Lower leg skin (tissue), 3 donors: ENCODE measurements around the gene AP2S1.

ENCODE experiments used
- POLR2A ChIP-seq, 2 donors: fragments of 450-650 bp; IDR thresholded peaks; one replicate each; pipeline ENCODE4 v1.6.1; 2016 to 2017; ENCODE audit warnings: antibody characterized with exemption in 2 of 2, mild to moderate bottlenecking in 1 of 2, moderate library complexity in 1 of 2
- TF ChIP-seq, protein P1 (sequence below), 3 donors: fragments of 450-650 bp; IDR thresholded peaks; one replicate each; pipeline ENCODE4 v1.5.1; 2016; ENCODE audit warnings: antibody characterized with exemption in 3 of 3, mild to moderate bottlenecking in 3 of 3, moderate library complexity in 2 of 3

DNA sequence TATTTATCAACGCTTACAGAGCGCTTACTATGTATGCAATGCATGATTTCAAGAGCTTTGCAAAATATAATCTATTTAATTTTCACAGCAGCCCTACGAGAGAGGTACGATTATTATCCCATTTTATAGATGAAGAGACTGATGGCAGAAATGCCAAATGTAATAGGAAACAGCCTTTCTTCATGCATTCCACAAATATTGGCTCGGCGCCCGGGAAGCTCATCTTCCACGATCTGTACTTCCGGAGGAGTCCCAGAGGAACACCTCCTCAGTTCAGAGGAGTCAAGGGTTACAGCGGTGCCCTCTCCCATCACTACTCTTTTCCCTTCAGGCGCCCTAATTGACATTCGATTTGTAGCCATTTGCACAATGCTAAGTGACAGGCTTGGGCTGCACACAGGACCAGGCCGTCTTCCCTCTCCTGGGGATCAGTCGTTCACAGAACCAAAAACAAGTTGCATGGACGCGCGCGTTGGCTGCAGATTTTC, 9.0 kb upstream of the AP2S1 start:
- TF ChIP-seq, protein P1, sequence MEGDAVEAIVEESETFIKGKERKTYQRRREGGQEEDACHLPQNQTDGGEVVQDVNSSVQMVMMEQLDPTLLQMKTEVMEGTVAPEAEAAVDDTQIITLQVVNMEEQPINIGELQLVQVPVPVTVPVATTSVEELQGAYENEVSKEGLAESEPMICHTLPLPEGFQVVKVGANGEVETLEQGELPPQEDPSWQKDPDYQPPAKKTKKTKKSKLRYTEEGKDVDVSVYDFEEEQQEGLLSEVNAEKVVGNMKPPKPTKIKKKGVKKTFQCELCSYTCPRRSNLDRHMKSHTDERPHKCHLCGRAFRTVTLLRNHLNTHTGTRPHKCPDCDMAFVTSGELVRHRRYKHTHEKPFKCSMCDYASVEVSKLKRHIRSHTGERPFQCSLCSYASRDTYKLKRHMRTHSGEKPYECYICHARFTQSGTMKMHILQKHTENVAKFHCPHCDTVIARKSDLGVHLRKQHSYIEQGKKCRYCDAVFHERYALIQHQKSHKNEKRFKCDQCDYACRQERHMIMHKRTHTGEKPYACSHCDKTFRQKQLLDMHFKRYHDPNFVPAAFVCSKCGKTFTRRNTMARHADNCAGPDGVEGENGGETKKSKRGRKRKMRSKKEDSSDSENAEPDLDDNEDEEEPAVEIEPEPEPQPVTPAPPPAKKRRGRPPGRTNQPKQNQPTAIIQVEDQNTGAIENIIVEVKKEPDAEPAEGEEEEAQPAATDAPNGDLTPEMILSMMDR (IDR thresholded peaks at IDR 0.05), result no peak
- no peak for TF ChIP-seq POLR2A (IDR thresholded peaks at IDR 0.05)
